GM04503 (cell line): ENCODE results near the gene PXT1.
A peak's percentile ranks its signal among the peaks of the same experiment; 100 is the strongest.
"Not testable (repeated sequence)": the region's sequence is repeated elsewhere in the genome, so short reads cannot be mapped to it uniquely, and the experiment has no call there.

Experiments used
- DNase-seq: peaks from one replicate; pipeline ENCODE4 v3.0.0-alpha.2; 2012; ENCODE audit warnings: low read depth

Gene PXT1

DNA sequence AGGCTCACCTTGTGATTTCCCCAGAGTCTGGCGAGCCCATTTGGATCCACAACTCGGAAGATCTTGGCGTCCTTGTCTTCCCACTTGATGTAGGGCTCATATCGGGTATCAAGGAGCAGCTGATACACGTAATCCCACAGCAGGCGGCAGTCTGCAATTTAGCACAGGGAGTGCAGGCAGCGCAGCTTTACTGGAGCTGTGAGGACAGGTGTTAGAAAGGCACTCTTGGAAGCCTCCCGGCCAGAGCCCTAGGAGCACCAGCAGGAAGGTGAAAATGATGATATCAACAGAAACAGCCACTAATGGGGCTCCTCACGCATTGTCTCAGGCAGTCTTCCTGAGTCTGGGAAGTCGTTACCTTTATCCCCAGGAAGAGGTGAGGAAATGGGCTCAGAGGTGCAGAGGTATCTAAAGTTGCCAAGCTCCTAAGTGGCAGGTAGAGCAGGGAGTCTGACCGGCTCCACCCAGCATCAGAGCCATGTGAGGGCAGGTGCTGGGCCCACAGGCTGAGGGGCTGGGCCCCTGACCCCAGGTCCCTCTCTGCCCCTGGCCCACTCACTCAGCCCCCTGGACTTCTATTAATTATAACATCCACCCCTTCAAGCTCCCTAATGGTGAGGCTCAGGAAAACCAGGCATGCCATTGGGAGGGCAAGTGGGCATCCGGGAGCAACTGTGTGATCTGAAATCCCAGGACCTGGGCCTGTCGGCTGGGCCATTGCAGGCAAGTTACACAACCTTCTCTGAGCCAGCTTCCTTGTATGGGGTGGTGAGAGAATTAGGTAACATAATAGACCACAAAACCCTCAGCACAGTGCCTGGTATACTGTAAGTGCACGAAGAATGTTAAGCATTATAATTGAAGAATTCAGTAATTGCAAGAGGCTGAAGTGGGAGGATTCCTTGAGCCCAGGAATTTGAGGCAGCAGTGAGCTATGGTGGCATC, 73.5 kb downstream of the PXT1 start:
- DNase-seq, result peak; percentile 93

DNA sequence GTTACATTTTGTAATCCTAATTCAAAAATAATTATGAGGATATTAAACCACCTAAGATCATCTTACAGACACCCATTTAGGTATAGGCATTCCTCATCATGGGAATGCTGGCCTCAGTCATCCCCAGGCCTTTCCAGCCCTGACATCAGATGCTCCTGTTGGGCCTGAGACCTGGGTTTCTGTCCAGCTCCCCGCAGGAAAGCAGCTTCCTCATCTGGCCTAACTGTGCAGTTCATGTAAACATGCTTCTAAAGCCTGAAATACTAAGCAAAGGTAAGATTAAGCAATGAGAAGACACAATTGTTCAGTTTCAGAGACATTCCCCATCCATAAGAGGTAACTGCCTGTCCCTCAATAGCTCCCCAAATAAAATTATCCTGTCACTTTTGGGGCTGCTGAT, 74.2 kb downstream of the PXT1 start:
- DNase-seq, result no peak

DNA sequence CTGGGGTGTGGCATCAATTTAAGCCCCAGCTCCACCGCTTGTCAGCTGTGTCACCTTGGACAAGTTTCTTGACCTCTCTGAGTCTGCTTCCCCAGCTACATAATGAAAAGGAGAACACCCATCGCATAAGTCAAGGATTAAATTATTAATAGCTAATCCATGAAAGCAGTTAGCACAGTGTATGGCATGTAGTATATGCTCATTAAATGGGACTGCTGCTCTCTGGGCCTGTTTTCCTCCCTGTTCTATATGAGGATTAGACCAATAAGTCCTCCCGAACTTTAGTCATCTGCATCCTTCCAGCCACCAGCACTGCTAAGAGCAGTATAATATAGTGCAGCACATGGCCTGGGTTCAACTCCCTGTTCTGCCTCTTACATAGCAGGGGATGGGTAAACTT, 74.9 kb downstream of the PXT1 start:
- no peak for DNase-seq

DNA sequence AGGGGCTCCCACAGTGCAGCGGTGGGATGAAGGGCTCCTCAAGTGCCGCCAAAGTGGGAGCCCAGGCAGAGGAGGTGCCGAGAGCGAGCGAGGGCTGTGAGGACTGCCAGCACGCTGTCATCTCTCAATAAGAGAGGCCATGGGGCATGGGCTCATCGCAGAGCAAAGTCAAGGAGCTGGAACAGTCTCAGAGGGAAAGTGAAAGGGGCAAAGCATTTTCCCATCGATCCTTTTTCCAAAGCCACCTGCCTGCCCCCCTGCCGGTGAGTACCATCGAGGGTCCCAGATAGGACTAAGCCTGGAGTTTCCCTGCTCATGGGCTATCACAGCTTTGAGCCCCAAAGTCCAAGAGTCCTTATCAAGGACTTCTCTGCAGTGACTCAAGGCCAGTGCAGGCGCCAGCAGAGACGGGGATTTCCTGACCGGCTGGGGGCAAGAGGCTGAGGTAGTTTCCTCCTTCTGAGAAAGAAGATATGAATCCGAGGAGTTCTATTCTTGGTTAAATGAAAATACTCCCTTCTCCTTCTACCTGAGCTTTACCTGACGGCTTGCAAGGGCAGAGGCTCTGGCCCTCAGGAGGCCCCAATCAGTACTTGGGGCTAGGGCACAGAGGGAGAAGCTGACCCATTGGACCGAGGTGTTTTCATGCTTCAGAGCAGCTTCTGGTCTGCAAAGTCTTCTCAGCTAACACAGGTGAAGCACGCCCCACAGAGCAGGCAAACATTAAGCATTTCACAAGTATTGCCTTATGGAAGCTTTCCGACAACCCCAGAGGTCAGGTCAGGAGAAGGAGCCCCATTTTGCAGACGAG, 77.8 kb downstream of the PXT1 start:
- no peak for DNase-seq

DNA sequence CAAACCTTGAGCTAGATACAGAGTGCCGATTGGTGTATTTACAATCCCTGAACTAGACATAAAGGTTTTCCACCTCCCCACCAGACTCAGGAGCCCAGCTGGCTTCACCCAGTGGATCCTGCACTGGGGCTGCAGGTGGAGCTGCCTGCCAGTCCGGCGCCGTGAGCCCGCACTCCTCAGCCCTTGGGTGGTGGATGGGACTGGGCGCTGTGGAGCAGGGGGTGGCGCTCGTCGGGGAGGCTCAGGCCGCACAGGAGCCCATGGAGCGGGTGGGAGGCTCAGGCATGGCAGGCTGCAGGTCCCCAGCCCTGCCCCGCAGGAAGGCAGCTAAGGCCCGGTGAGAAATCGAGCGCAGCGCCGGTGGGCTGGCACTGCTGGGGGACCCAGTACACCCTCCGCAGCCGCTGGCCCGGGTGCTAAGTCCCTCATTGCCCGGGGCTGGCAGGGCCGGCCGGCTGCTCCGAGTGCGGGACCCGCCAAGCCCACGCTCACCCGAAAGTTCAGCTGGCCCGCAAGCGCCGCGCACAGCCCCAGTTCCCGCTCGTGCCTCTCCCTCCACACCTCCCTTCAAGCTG, 78.5 kb downstream of the PXT1 start:
- DNase-seq, result not testable (repeated sequence)

DNA sequence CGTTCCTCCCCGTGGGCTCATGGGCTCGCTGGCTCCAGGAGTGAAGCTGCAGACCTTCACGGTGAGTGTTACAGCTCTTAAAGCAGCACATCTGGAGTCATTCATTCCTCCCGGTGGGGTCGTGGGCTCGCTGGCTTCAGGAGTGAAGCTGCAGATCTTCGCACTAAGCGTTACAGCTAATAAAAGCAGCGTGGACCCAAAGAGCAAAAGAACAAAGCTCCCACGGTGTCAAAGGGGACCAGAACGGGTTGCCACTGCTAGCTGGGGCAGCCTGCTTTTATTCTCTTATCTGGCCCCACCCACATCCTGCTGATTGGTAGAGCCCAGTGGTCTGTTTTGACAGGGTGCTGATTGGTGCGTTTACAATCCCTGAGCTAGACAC, 79.3 kb downstream of the PXT1 start:
- not testable (repeated sequence) for DNase-seq

DNA sequence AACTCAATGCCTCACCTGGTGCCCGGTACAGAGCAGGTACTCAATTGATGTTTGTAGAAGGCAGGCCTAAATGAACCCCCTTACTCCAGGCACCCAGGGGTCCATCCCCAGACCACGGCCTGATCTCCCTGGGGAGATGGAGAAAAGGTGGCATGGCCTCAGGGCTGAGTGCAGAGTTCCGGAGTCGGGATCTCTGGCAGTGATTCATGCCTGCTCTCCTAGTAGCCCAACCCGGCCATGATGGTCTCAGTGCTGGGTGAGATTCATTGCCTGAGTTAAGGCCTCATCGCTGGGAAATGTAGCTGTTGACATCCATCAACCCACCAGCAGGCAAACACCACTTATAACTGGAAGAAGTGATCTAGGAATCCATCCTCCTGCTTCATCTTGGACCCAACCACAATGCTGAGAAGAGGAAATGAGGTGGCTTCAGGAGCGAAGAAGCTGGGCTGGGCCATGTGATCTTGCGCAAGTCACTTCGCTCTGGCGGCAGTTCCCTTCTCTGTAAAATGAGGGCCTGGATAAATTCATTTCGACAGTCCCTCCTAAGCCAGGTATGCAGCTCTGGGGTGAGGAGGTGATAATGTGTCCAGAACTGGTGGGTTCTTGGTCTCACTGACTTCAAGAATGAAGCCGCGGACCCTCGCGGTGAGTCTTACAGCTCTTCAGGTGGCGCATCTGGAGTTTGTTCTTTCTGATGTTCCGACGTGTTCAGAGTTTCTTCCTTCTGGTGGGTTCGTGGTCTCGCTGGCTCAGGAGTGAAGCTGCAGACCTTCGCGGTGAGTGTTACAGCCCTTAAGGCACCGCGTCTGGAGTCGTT, 79.9 kb downstream of the PXT1 start:
- no peak for DNase-seq

DNA sequence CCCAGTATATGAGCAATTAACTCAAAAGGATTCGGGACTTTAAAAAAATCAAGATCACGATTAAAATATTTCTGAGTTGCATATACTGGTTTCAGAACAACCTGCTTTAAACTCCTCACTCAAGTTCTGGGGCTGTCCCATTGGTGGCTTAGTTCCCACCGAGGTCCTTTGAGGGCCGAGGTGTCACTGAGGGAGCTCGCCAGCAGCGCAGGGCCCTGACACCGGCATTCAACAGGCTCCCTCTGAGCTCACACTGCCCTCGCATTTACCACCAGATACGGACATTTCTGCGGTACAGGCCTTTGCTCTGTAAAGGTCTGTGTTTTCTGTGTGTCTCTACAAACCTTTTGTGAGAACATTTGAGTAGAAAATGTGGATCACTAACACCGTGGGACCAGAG, 81.6 kb downstream of the PXT1 start:
- no peak for DNase-seq

DNA sequence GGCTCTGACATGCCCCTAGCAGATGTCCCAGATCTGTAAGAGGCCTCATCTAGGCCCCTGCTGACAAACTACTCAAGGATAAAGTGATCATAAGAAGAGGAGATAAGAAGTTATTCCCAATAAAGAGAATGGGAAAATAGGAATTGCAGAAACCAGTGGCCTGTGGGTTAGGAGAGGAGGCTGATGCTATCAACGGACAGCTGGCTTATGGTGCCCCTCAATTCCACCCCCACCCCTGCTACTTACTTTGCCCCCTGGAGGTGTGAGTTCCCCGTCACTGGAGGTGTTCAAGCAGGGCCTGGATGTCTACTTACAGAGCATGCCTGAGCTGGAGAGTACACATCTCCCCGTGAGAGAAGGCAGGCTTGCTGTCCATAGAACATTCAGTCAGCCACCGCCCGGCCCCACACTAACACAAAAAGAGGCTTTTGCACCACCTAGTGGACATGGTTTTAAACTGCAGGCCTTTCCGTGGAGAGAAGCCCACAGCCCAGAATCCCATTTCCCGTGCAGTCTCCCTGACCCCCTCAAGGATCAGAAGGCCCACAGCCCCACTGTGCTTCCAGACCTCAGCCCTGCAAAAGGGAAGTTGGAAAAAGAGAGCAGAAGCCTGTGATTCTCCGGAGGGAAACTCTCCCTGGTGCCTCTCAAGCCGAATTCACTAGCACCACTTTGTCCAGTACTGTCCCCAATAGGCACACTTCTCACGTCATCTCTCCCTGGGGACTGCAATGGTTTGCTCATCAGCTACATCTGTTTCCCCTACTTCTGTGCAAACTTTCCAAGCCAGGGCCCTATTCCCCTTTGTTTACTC, 82.2 kb downstream of the PXT1 start:
- no peak for DNase-seq

DNA sequence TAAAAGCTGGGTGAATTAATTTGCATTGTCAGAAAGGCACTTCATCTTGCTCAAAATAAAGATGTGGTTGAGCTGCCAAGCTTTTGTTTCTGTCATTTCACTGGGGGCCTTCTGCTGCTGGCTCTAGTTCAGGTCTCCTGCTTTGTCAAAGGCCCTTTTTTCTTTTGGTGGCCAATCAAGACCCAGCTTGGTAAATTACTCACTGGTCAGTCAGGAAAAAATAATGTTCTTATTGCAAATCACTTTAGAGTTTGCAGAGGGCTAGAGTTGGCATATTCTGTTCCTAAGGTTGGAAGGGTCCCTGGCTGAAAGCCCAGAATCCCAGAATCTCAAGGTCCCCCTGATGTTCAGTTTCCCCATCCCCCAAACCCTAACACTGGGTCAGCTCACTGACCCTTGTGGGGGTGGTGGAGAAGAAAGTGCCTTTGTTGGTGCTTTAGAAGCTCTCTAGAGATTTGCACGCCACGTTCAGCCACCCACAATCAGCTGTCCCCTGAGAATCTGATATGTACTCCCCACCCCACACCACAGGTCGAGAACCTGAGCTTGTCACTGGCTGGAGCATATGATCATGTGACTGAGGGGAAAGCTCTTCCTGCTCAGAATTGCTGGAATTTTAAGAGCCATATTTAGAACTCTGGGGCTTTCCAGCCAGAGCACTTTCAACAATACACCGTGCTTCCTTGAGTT, 84.3 kb downstream of the PXT1 start:
- no peak for DNase-seq

DNA sequence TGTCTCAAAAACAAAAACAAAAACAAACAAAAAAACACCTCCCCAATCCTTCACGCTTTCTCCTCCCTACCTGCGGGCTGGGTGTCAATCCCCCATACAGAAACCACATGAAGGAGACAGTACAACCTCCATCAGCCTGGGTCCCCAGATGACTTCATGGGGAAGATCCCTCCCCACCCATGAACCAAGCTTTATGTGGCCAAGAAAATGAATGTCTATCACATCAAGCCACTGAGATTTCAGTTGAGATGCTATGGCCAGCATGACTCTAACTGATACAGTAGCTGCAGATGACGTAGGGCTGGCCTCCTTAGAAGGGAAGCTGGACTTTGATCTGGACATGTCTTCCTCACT, 84.8 kb downstream of the PXT1 start:
- DNase-seq, result no peak

DNA sequence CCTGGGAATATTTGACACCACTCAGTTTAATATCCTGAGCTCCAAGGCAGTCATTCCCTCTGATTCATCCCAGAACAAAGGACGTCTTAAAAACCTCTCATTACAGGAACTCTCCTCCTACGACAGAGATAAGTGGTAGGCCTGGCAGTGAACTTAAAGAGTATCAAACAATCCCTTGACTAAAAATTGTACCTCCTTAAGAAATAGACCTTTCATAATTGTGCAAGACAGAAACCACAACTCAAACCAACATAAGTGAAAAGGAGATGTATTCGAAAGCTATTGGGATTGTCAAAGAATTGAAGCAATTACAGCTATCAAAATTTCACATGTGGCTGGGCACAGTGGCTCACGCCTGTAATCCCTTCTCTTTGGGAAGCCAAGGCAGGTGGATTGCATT, 86.8 kb downstream of the PXT1 start:
- no peak for DNase-seq

DNA sequence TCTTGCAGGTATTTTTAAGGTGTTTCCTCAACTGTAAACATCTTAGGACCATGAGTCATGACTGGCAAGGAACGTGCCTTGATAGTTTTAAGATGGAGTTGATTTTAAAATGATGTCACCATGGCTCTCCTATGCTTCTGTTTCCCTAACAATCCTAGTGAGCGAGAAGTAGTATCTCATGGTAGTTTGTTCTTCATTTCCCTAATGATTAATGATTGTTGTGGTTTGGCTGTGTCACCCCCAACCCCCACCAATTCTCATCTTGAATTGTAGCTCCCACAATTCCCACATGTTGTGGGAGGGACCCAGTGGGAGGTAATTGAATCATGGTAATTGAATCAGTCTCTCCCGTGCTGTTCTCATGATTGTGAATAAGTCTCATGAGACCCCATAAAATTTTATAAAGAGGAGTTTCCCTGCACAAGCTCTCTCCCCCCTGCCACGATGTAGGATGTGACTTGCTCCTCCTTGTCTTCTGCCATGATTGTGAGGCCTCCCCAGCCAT, 89.2 kb downstream of the PXT1 start:
- no peak for DNase-seq

DNA sequence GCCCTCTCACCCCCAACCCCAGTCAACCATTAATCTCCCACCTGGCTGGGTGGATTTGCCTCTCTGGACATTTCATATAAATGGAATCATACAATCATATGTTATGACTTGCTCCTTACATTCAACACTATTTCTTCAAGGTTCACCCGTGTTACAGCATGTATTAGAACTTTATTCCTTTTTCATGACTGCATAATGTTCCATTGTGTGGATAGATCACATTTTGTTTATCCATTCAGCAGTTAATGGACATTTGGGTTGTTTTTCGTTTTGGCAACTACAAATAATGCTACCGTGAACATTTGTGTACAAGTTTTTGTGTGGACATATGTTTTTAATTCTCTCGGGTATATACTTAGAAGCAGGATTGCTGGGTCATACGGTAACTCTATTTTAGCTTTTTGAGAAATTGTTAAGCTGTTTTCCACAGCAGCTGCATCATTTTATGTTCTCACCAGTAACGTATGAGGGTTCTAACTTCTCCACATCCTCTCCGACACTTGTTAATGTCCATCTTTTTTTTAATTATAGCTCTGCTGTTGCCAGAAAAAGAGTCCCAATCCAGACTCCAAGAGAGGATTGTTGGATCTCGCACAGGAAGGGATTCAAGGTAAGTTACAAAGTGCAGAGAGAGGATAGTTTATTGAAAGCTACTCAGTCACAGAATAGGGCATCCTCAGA, 90.0 kb downstream of the PXT1 start:
- DNase-seq, result no peak

DNA sequence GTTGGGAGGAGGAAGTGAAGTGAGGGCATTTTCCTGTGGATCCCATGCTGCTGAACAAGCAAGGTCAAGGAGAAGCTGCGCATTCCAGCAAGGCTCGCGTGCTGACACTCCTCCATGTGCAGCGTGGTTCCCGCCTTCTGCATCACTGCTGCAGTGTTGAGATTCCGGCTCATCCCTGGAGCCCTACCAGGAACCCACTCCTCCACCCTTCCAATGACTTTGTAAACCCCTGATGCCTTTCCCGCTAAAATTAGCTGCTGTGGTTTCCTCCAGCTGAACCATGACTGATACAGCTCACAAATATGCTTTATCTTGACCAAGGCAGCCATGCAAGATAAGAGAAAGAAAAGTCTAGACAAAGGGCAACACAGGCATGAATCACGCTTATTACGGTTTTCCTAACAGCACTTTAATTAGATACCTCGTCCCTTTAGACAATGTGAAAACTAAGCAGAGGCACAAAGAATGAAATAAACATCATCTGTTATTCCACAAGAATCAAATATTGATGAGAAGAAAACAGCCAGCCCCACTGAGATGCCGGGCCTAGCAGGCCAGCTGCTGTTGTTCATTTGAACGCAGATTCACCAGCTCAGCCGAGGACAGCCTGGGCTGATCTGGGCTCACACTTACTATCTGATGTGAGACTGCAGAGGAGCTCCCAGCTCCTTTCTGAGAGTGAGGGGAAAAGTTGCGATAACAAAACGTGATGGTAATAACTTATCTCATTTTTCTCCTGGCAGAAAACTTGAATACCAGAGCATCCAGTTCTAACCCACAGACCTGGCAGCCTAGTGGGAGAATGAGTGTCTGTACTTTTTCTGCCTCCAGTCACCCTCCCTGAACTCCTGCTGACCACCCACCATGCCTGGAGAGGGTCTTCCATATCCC, 91.7 kb downstream of the PXT1 start:
- no peak for DNase-seq

DNA sequence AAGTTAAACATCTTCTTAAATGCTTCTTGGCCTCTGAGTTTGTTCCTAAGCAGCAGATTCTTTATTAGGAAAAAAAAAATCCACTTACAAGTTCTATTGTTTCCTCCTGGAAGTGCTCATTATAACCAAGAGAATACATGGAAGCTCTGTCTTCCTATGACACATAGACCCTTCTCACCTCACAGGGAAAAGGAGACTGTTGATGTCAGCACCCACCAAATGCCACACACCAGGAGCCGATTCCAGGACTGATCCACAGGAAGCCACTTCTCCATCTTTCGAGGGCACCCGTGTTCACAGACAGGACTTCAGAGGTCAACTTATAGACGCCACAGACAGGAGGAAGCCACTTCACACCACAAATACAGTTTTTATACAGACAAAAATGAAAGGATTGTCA, 92.6 kb downstream of the PXT1 start:
- no peak for DNase-seq

DNA sequence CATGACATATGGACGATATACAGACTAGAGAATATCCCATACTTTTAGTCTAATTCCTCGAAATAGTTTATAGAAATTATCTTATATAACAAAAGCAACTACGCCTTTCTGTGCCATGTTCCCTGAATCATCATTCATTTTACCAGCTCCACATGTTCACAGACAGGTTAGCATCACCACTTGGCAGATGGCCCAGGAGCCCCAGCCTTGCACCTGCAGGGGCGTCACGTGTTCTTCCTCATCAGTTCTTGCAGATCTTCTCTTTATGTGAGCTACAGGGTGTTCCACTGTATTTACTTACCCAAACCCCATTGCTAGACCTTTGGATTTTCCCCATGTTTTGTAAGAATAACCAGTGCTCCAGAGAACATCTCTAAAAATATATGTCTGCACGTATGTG, 93.4 kb downstream of the PXT1 start:
- no peak for DNase-seq

DNA sequence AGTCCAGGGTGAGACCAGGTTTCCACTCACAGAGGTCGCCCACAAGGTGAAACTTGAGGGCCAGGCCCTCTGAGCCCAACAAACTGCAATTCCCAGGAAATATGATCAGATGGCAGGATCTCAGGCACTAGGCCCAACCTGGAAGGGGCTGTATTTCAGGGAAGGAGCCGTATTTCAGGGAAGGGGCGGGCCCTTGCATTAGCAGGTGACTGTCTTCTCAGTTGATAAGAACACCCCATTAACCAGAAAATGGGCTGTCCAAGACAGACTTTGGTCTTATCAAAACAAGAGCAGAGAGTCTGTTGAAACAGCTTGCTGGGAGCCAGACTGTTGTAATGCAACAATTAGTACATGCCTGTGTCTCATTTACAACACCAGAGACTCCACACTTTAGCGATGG, 95.0 kb downstream of the PXT1 start:
- no peak for DNase-seq
